Vagina (tissue), 2 donors: ENCODE results near the gene RSF1. TPM values are rescaled to one million over a fixed set of nuclear protein-coding genes. Genes with fewer than 3 reads are reported as not detected.

Experiments used
- DNase-seq, 2 donors: peaks; one replicate each; pipeline ENCODE4 v3.0.0-alpha.2; 2017; ENCODE audit errors: extremely low spot score in 2 of 2
- H3K27ac ChIP-seq: fragments of 200-600 bp; sonication (generic); one replicate; pipeline ENCODE4 v1.5.1; 2019
- H3K27me3 ChIP-seq: fragments of 200-600 bp; sonication (generic); one replicate; pipeline ENCODE4 v1.5.1; 2019
- H3K36me3 ChIP-seq, 2 donors: fragments of 200-600 bp; sonication (generic); one replicate each; pipeline ENCODE4 v1.5.1; 2017 to 2019
- H3K4me1 ChIP-seq: fragments of 200-600 bp; sonication (generic); one replicate; pipeline ENCODE4 v1.5.1; 2019
- H3K4me3 ChIP-seq, 2 donors: fragments of 200-600 bp; sonication (generic); 1 replicate in 1 of 2; 2 replicates in 1 of 2; pipeline ENCODE4 v1.5.1; 2016 to 2019
- H3K9me3 ChIP-seq: fragments of 200-600 bp; sonication (generic); one replicate; pipeline ENCODE4 v1.5.1; 2019
- POLR2A ChIP-seq, 2 donors: fragments of 450-650 bp; IDR thresholded peaks; one replicate each; pipeline ENCODE4 v1.6.1; 2017; ENCODE audit warnings: antibody characterized with exemption in 2 of 2, mild to moderate bottlenecking in 2 of 2, moderate library complexity in 2 of 2
- POLR2AphosphoS5 ChIP-seq, 2 donors: sonication (generic); formaldehyde crosslinking; IDR thresholded peaks; one replicate each; pipeline ENCODE4 v1.9.0; 2017; ENCODE audit warnings: antibody characterized with exemption in 2 of 2, mild to moderate bottlenecking in 2 of 2, low read depth in 1 of 2; ENCODE audit not compliant: insufficient read depth in 1 of 2
- intact Hi-C: fragments of 100-400 bp; cut with DNase I; formaldehyde crosslinking; loops from one replicate; pipeline ENCODE4 v1.15.1; 2023
- total RNA-seq: library from RNA; depleted of rRNA; stranded (reverse); fragments of >200 nt; gene quantifications from one replicate; pipeline ENCODE4 v1.2.3, GENCODE V29; 2016
- TF ChIP-seq, protein P1 (sequence below), 3 experiments: fragments of 450-650 bp in 2 of 3; fragments of 200-600 bp in 1 of 3; sonication (generic) in 1 of 3; IDR thresholded peaks; one replicate each; pipeline ENCODE4 v1.5.1; 2017 to 2019; ENCODE audit warnings: antibody characterized with exemption in 3 of 3, mild to moderate bottlenecking in 2 of 3, moderate library complexity in 2 of 3

RSF1 gene
- total RNA-seq, 1 donor from 2014 or later = 60.4 TPM

DNA sequence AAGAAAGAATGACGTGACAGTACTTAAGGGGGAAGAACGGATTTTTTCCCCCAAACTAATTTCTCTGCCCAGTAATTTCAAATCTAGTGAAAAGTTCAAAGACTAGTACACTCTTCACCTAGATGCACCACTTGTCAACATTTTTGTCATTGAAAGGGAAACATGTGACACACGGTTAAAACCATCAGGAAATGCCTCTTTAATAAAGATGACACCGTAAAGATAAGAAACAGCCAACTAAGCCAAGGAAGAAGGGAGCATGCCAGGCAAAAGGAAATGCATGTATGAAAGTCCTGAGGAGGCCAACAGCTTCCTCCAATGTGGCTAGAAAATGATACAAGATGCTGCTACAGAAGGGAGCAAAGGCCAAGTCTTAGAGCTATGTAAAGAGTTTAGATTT is 49.4 kb downstream of the RSF1 start:
- Histone ChIP-seq H3K4me3 (no peak overlapping the region), H3K27me3 (no peaks in the 10 kb centered on the region), H3K9me3 (no peaks in the 10 kb centered on the region), H3K36me3 (no peaks in the 10 kb centered on the region), H3K27ac (no peak overlapping the region), H3K4me1 (peaks cover 13% of the 10 kb centered on the region)
- DNase-seq = no peak
- no peak for TF ChIP-seq POLR2A (IDR thresholded peaks at IDR 0.05)
- TF ChIP-seq POLR2AphosphoS5 (IDR thresholded peaks at IDR 0.05; ENCODE audit: insufficient read depth in 1 of 2, low read depth in 1 of 2) = no peak
- TF ChIP-seq, protein P1, sequence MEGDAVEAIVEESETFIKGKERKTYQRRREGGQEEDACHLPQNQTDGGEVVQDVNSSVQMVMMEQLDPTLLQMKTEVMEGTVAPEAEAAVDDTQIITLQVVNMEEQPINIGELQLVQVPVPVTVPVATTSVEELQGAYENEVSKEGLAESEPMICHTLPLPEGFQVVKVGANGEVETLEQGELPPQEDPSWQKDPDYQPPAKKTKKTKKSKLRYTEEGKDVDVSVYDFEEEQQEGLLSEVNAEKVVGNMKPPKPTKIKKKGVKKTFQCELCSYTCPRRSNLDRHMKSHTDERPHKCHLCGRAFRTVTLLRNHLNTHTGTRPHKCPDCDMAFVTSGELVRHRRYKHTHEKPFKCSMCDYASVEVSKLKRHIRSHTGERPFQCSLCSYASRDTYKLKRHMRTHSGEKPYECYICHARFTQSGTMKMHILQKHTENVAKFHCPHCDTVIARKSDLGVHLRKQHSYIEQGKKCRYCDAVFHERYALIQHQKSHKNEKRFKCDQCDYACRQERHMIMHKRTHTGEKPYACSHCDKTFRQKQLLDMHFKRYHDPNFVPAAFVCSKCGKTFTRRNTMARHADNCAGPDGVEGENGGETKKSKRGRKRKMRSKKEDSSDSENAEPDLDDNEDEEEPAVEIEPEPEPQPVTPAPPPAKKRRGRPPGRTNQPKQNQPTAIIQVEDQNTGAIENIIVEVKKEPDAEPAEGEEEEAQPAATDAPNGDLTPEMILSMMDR (IDR thresholded peaks at IDR 0.05) = no peak
- intact Hi-C loops = no loop called here

DNA sequence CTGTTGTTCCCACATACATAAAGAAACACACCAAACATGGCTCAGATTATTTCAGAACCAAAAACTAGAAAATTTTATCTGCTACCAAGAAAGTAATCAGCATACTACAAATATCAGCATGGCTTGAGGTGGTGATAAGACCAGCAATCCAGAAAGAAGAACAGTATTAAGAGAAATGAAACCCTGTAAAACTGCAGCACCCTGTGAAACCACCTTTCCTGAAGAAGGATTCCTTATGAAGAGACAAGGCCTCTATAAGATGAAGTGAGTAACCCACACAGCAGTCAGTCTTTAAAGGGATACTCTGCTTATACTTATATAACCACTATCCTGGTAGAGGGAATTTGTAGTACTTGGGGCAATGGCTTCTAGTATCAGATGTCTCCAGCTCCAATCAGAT is 49.9 kb downstream of the RSF1 start:
- H3K36me3 ChIP-seq = no peaks in the 10 kb centered on the region
- H3K27ac ChIP-seq = no peak overlapping the region
- H3K4me1 ChIP-seq = peaks cover 13% of the 10 kb centered on the region
- no peak overlapping the region for H3K4me3 ChIP-seq
- no peaks in the 10 kb centered on the region for H3K9me3 ChIP-seq
- DNase-seq = no peak
- no peaks in the 10 kb centered on the region for H3K27me3 ChIP-seq
- TF ChIP-seq, protein P1 (IDR thresholded peaks at IDR 0.05) = no peak
- no peak for TF ChIP-seq POLR2A (IDR thresholded peaks at IDR 0.05)
- TF ChIP-seq POLR2AphosphoS5 (IDR thresholded peaks at IDR 0.05; ENCODE audit: insufficient read depth in 1 of 2, low read depth in 1 of 2) = no peak
- intact Hi-C loops = no loop called here

DNA sequence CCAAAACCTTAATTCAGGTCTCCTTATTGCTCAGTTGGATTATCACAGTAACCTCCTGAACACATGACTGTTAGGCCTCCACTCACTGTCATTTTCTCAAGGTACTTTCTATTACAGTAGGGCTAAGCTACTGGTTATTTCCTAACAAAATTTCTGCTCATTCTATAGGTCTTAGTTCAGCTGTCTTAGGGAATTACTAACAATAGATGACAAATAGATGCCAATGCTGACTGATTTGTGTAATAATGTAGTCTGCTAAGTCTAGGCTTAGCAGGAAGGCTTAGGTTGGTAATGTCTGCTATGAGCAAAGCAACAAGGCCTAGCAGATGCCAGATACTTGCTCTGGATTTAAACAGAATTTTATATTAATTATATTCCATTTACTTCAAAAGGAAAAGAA is 58.1 kb downstream of the RSF1 start:
- DNase-seq = no peak
- intact Hi-C loops = no loop called here
- TF ChIP-seq POLR2A (IDR thresholded peaks at IDR 0.05) (no peak), POLR2AphosphoS5 (IDR thresholded peaks at IDR 0.05; ENCODE audit: insufficient read depth in 1 of 2, low read depth in 1 of 2) (no peak)
- TF ChIP-seq, protein P1 (IDR thresholded peaks at IDR 0.05) = no peak

DNA sequence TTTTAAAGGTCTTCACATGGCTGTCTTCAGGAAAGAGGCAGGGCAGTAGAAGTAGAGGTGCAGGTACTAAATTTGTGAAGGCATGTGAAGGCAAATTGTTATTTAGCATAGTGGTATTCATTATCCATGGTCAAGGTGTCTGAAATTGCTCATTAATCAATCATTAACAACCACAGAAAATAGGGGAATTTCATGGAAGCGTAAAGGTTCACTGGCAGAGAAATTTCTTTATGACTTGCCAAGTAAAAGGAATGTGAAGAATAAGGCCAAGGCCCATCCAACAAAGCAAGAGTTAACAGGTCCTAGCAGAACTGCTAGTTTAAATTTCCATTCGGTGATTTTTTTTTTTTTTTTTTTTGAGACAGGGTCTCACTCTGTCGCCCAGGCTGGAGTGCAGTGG is 59.0 kb downstream of the RSF1 start:
- no peaks in the 10 kb centered on the region for H3K27me3 ChIP-seq
- H3K9me3 ChIP-seq = no peaks in the 10 kb centered on the region
- H3K36me3 ChIP-seq = peaks cover 0 to 11% of the 10 kb centered on the region in 2 donors
- H3K27ac ChIP-seq = no peak overlapping the region
- H3K4me1 ChIP-seq = no peaks in the 10 kb centered on the region
- intact Hi-C loops = no loop called here
- no peak for TF ChIP-seq POLR2A (IDR thresholded peaks at IDR 0.05)
- TF ChIP-seq POLR2AphosphoS5 (IDR thresholded peaks at IDR 0.05; ENCODE audit: insufficient read depth in 1 of 2, low read depth in 1 of 2) = no peak
- TF ChIP-seq, protein P1 (IDR thresholded peaks at IDR 0.05) = no peak
- H3K4me3 ChIP-seq = no peak overlapping the region
- no peak for DNase-seq

More for the DNA sequence above, 58.1 kb downstream of the RSF1 start:
- Histone ChIP-seq H3K27ac (no peak overlapping the region), H3K4me3 (no peak overlapping the region), H3K9me3 (no peaks in the 10 kb centered on the region), H3K4me1 (no peaks in the 10 kb centered on the region), H3K36me3 (peaks cover 0 to 11% of the 10 kb centered on the region in 2 donors), H3K27me3 (no peaks in the 10 kb centered on the region)

DNA sequence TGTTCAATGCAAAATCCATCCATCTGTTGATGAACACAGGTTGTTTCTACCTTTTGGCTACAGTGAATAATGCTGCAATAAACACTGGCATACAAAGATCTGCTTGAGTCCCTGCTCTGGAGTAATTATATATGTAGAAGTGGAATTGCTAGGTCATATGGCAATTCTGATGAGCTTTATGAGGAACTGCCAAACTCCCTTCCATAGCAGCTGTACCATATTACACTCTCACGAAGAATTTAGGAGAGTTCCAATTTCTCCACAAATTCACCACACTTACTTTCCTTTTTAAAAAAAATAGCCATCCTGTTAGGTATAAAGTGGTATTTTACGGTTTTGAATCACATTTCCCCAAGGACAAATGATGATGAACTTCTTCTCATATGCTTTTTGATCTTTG is 62.2 kb downstream of the RSF1 start:
- Histone ChIP-seq H3K36me3 (peaks cover 0 to under 1% of the 10 kb centered on the region in 2 donors), H3K9me3 (no peaks in the 10 kb centered on the region), H3K27me3 (no peaks in the 10 kb centered on the region), H3K4me1 (no peaks in the 10 kb centered on the region), H3K4me3 (no peak overlapping the region), H3K27ac (no peak overlapping the region)
- intact Hi-C loops = no loop called here
- TF ChIP-seq, protein P1 (IDR thresholded peaks at IDR 0.05) = no peak
- TF ChIP-seq POLR2AphosphoS5 (IDR thresholded peaks at IDR 0.05; ENCODE audit: insufficient read depth in 1 of 2, low read depth in 1 of 2) (no peak), POLR2A (IDR thresholded peaks at IDR 0.05) (no peak)
- no peak for DNase-seq
